IPS-18a (cell line): ENCODE data around the gene LRP1.

Experiments used
- H3K27ac ChIP-seq: one replicate; pipeline ENCODE4 v1.5.1; 2013; ENCODE audit warnings: low read length
- H3K27me3 ChIP-seq: one replicate; pipeline ENCODE4 v1.6.1; 2013; ENCODE audit warnings: mild to moderate bottlenecking, low read length; ENCODE audit not compliant: control insufficient read depth, insufficient read depth
- H3K36me3 ChIP-seq: one replicate; pipeline ENCODE4 v1.6.1; 2013; ENCODE audit warnings: low read depth, low read length; ENCODE audit not compliant: control insufficient read depth
- H3K4me1 ChIP-seq: one replicate; pipeline ENCODE4 v1.6.1; 2013; ENCODE audit warnings: low read depth, low read length; ENCODE audit not compliant: control insufficient read depth
- H3K4me3 ChIP-seq: one replicate; pipeline ENCODE4 v1.5.1; 2013; ENCODE audit warnings: low read length
- H3K9ac ChIP-seq: one replicate; pipeline ENCODE4 v1.6.1; 2013; ENCODE audit warnings: mild to moderate bottlenecking, low read length, moderate library complexity
- H3K9me3 ChIP-seq: one replicate; pipeline ENCODE4 v1.6.1; 2013; ENCODE audit warnings: low read depth, low read length; ENCODE audit not compliant: control insufficient read depth

The LRP1 gene

GRCh38 chr12:57123813-57124212 is 4.5 kb upstream of the LRP1 start:
- no peaks in the 10 kb centered on the region for H3K36me3 ChIP-seq
- H3K4me3 ChIP-seq, result no peak overlapping the region
- no peak overlapping the region for H3K27ac ChIP-seq
- H3K9me3 ChIP-seq, result no peaks in the 10 kb centered on the region
- H3K4me1 ChIP-seq, result peaks cover 8% of the 10 kb centered on the region
- no peak overlapping the region for H3K9ac ChIP-seq
- H3K27me3 ChIP-seq, result no peaks in the 10 kb centered on the region

DNA sequence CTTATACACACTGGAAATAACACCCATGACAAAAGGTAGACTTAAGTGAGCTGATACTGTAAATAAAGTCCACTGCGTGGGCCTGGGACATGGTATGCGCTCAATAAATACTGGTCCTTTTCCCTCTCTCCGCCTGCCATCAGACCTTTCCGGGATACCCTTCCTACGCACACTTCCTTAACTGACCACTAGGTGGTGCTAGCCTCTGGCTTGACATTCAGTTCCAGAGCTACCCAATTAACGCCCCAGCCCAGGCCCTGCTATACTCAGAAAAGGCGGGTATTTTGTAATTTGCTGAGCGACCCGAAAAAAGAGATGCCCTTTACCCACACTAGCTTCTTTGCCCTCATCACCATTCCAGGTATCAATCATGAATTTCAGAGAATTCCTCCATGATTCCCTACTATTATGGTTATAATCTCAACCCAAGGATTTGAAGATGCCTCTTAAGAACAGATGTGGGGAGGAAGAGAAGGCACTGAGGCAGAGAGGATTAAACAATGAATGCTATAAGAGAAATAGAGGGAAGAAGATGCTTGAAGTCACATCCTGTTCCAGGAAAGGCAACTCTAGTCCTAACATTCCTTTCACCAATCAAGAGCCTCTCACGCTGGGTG is 3.9 kb upstream of the LRP1 start:
- Histone ChIP-seq H3K4me3 (no peak overlapping the region), H3K27ac (no peak overlapping the region), H3K27me3 (no peaks in the 10 kb centered on the region), H3K9me3 (no peaks in the 10 kb centered on the region), H3K4me1 (peaks cover 8% of the 10 kb centered on the region), H3K9ac (no peak overlapping the region), H3K36me3 (no peaks in the 10 kb centered on the region)

DNA sequence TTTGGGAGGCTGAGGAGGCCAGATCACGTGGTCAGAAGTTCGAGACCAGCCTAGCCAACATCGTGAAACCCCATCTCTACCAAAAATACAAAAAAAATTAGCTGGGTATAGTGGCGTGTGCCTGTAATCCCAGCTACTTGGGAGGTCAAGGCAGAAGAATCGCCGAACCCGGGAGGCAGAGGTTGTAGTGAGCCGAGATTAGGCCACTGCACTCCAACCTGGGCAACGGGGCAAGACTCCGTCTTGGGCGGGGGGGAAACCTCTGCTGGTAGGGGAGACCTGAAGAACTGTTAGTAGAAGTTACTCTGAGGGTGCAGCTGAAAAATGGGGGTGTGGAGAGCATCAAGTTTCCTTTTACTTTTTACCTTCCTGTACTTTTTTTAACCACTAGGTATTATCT is 2.2 kb upstream of the LRP1 start:
- Histone ChIP-seq H3K36me3 (no peaks in the 10 kb centered on the region), H3K9ac (no peak overlapping the region), H3K9me3 (no peaks in the 10 kb centered on the region), H3K4me1 (peaks cover 21% of the 10 kb centered on the region), H3K27me3 (no peaks in the 10 kb centered on the region), H3K27ac (no peak overlapping the region), H3K4me3 (no peak overlapping the region)

DNA sequence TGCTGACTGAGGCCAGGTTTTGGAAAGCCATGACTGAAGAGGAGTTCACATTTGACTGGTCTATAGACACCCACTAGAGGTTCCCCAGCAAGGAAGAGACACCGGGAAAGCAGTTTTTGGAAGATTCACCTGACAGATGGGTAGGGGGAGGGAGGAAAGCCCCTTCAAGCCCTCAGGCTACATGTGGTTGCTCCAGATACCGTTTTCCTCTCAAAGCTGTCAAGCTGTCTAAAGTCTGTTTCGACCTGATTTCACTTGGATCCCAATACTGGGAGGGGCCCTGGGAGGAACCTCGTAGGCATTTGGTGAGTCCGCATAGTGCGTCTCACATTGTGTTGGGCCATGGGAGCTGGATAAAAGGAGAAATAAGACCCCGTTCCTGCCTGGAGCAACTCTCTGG is 1.7 kb upstream of the LRP1 start:
- Histone ChIP-seq H3K27ac (no peak overlapping the region), H3K4me1 (peaks cover 25% of the 10 kb centered on the region), H3K36me3 (no peaks in the 10 kb centered on the region), H3K9me3 (no peaks in the 10 kb centered on the region), H3K4me3 (no peak overlapping the region), H3K9ac (no peak overlapping the region), H3K27me3 (no peaks in the 10 kb centered on the region)

GRCh38 chr12:57127101-57127725 is 1.1 kb upstream of the LRP1 start:
- Histone ChIP-seq H3K27me3 (no peaks in the 10 kb centered on the region), H3K9me3 (no peaks in the 10 kb centered on the region), H3K9ac (peak overlapping the region; percentile 67), H3K4me1 (peaks cover 31% of the 10 kb centered on the region), H3K27ac (no peak overlapping the region), H3K4me3 (peak overlapping the region; percentile 90), H3K36me3 (no peaks in the 10 kb centered on the region)

GRCh38 chr12:57128519-57129247 is 400 bp downstream of the LRP1 start:
- Histone ChIP-seq H3K36me3 (no peaks in the 10 kb centered on the region), H3K4me1 (peaks cover 44% of the 10 kb centered on the region), H3K9me3 (no peaks in the 10 kb centered on the region), H3K27me3 (no peaks in the 10 kb centered on the region), H3K9ac (peak overlapping the region; percentile 91), H3K4me3 (peak overlapping the region; percentile 85), H3K27ac (peak overlapping the region; percentile 93)

GRCh38 chr12:57129321-57129842 is 1.1 kb downstream of the LRP1 start:
- H3K27ac ChIP-seq, result peak overlapping the region; percentile 93

DNA sequence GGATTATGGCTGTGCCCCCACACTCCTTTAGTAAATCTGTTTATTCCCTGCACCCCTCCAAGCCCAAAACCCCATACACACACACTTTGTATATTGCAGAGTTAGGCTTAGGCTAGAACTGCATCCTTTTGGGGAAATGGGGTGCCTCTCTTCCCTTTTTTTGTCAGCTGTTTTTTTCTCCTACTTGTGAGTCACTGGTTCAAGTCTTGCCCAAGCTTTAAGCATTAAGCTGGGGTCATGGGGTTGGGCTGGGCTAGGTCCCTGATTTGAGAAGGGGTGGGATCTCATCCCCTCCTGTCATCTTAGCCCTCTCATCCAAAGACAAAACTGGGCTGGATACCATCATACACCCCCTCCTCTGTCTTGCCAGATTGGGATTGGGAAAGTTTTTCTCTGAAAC is 1.6 kb downstream of the LRP1 start:
- Histone ChIP-seq H3K4me3 (peak overlapping the region; percentile 85), H3K36me3 (no peaks in the 10 kb centered on the region), H3K4me1 (peaks cover 50% of the 10 kb centered on the region), H3K9ac (peak overlapping the region; percentile 91), H3K9me3 (no peaks in the 10 kb centered on the region), H3K27me3 (no peaks in the 10 kb centered on the region), H3K27ac (no peak overlapping the region)

More at GRCh38 chr12:57129321-57129842, 1.1 kb downstream of the LRP1 start:
- Histone ChIP-seq H3K9ac (peak overlapping the region; percentile 91), H3K9me3 (no peaks in the 10 kb centered on the region), H3K36me3 (no peaks in the 10 kb centered on the region), H3K27me3 (no peaks in the 10 kb centered on the region), H3K4me3 (peak overlapping the region; percentile 85), H3K4me1 (peaks cover 50% of the 10 kb centered on the region)

GRCh38 chr12:57130941-57131340 is 2.7 kb downstream of the LRP1 start:
- Histone ChIP-seq H3K27ac (no peak overlapping the region), H3K4me1 (peaks cover 61% of the 10 kb centered on the region), H3K9ac (no peak overlapping the region), H3K36me3 (no peaks in the 10 kb centered on the region), H3K27me3 (no peaks in the 10 kb centered on the region), H3K9me3 (no peaks in the 10 kb centered on the region), H3K4me3 (no peak overlapping the region)

- Histone ChIP-seq H3K36me3 (no peaks in the 10 kb centered on the region), H3K9ac (no peak overlapping the region), H3K27me3 (no peaks in the 10 kb centered on the region), H3K4me3 (no peak overlapping the region), H3K4me1 (peaks cover 57% of the 10 kb centered on the region), H3K27ac (no peak overlapping the region), H3K9me3 (no peaks in the 10 kb centered on the region)
These were observed 3.8 kb downstream of the LRP1 start for GRCh38 chr12:57131896-57132744.

DNA sequence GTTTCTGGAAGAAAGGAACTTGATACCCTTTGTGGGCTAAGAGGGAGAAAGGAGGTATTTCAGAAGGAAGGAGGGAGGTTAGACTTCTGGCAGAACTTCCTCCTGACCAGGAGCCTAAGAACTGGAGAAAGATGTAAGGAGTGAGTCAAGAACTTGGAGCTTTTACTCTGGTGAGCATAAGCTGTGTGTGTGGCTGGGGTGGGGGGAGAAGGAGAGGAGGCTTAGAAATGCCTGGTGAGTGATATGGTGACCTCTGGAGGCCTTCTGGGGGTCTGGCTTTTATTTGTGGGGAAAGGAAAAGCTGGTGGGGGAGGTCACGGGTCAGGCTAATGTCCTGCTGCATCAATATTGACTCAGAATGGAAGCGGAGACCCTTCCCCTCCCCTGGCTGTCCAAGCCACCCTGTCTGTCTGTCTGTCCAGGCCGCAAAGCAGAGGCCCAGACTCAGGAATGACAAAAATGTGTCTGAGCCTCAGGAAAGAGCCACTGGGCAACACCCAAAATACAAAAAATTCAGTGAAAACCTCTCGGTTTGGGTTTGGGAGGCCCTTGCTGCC is 4.8 kb downstream of the LRP1 start:
- Histone ChIP-seq H3K27me3 (no peaks in the 10 kb centered on the region), H3K4me1 (peaks cover 55% of the 10 kb centered on the region), H3K9ac (no peak overlapping the region), H3K27ac (peak overlapping the region; percentile 19), H3K36me3 (no peaks in the 10 kb centered on the region), H3K9me3 (no peaks in the 10 kb centered on the region), H3K4me3 (peak overlapping the region; percentile 10)
